Vagina (tissue), 2 donors: ENCODE results near the gene WNT9A. TPM values are rescaled to one million over a fixed set of nuclear protein-coding genes. Genes with fewer than 3 reads are reported as not detected.

Source experiments
- DNase-seq, 2 donors: peaks; one replicate each; pipeline ENCODE4 v3.0.0-alpha.2; 2017; ENCODE audit errors: extremely low spot score in 2 of 2
- H3K27ac ChIP-seq: fragments of 200-600 bp; sonication (generic); one replicate; pipeline ENCODE4 v1.5.1; 2019
- H3K27me3 ChIP-seq: fragments of 200-600 bp; sonication (generic); one replicate; pipeline ENCODE4 v1.5.1; 2019
- H3K36me3 ChIP-seq, 2 donors: fragments of 200-600 bp; sonication (generic); one replicate each; pipeline ENCODE4 v1.5.1; 2017 to 2019
- H3K4me1 ChIP-seq: fragments of 200-600 bp; sonication (generic); one replicate; pipeline ENCODE4 v1.5.1; 2019
- H3K4me3 ChIP-seq, 2 donors: fragments of 200-600 bp; sonication (generic); 1 replicate in 1 of 2; 2 replicates in 1 of 2; pipeline ENCODE4 v1.5.1; 2016 to 2019
- H3K9me3 ChIP-seq: fragments of 200-600 bp; sonication (generic); one replicate; pipeline ENCODE4 v1.5.1; 2019
- CTCF ChIP-seq, 3 experiments: fragments of 450-650 bp in 2 of 3; fragments of 200-600 bp in 1 of 3; sonication (generic) in 1 of 3; IDR thresholded peaks; one replicate each; pipeline ENCODE4 v1.5.1; 2017 to 2019; ENCODE audit warnings: antibody characterized with exemption in 3 of 3, mild to moderate bottlenecking in 2 of 3, moderate library complexity in 2 of 3
- POLR2A ChIP-seq, 2 donors: fragments of 450-650 bp; IDR thresholded peaks; one replicate each; pipeline ENCODE4 v1.6.1; 2017; ENCODE audit warnings: antibody characterized with exemption in 2 of 2, mild to moderate bottlenecking in 2 of 2, moderate library complexity in 2 of 2
- POLR2AphosphoS5 ChIP-seq, 2 donors: sonication (generic); formaldehyde crosslinking; IDR thresholded peaks; one replicate each; pipeline ENCODE4 v1.9.0; 2017; ENCODE audit warnings: antibody characterized with exemption in 2 of 2, mild to moderate bottlenecking in 2 of 2, low read depth in 1 of 2; ENCODE audit not compliant: insufficient read depth in 1 of 2
- intact Hi-C: fragments of 100-400 bp; cut with DNase I; formaldehyde crosslinking; loops from one replicate; pipeline ENCODE4 v1.15.1; 2023
- microRNA-seq: library from miRNA; unstranded; fragments of <30 nt; microRNA quantifications from one replicate; pipeline ENCODE4, GENCODE V29; 2017; ENCODE audit warnings: borderline number of aligned reads, borderline replicate concordance
- small RNA-seq: library from RNA; depleted of rRNA; stranded (forward); fragments of <200 nt; gene quantifications from one replicate; pipeline ENCODE3, GENCODE V24; 2016
- total RNA-seq: library from RNA; depleted of rRNA; stranded (reverse); fragments of >200 nt; gene quantifications from one replicate; pipeline ENCODE4 v1.2.3, GENCODE V29; 2016

WNT9A gene
- total RNA-seq, 1 donor from 2014 or later, result 2.9 TPM

- H3K4me1 ChIP-seq, result no peaks in the 10 kb centered on the region
- intact Hi-C loops, result no loop called here
- no peak for TF ChIP-seq POLR2A (IDR thresholded peaks at IDR 0.05)
- no peak for TF ChIP-seq CTCF (IDR thresholded peaks at IDR 0.05)
- no peak for TF ChIP-seq POLR2AphosphoS5 (IDR thresholded peaks at IDR 0.05; ENCODE audit: insufficient read depth in 1 of 2, low read depth in 1 of 2)
Measured at GRCh38 chr1:227869851-227870305, 77.9 kb downstream of the WNT9A start.

GRCh38 chr1:227869279-227869842, 78.4 kb downstream of the WNT9A start:
- no peaks in the 10 kb centered on the region for H3K27me3 ChIP-seq
- no peak overlapping the region for H3K27ac ChIP-seq
- H3K9me3 ChIP-seq, result no peaks in the 10 kb centered on the region
- DNase-seq, result no peak
- intact Hi-C loops, result no loop called here
- no peak for TF ChIP-seq POLR2AphosphoS5 (IDR thresholded peaks at IDR 0.05; ENCODE audit: insufficient read depth in 1 of 2, low read depth in 1 of 2)
- TF ChIP-seq POLR2A (IDR thresholded peaks at IDR 0.05), result no peak
- no peak for TF ChIP-seq CTCF (IDR thresholded peaks at IDR 0.05)
- no peaks in the 10 kb centered on the region for H3K36me3 ChIP-seq
- no peaks in the 10 kb centered on the region for H3K4me1 ChIP-seq
- H3K4me3 ChIP-seq, result no peak overlapping the region

More at GRCh38 chr1:227869851-227870305, 77.9 kb downstream of the WNT9A start:
- H3K27ac ChIP-seq, result no peak overlapping the region
- no peaks in the 10 kb centered on the region for H3K27me3 ChIP-seq
- no peaks in the 10 kb centered on the region for H3K9me3 ChIP-seq
- no peaks in the 10 kb centered on the region for H3K36me3 ChIP-seq
- no peak overlapping the region for H3K4me3 ChIP-seq
- DNase-seq, result no peak

Small RNA genes lying within 50 kb of the gene (microRNA-seq; reads per million reads assigned to microRNA genes)
- not detected for gene MIR5008

Small RNA genes lying within 50 kb of the gene (small RNA-seq; reads per million reads assigned to genes)
- gene MIR5008 (not detected), gene SEPT14P17 (not detected)

Other genes starting within 250 kb of the WNT9A start
- gene JMJD4, start 212.6 kb downstream of the WNT9A start, total RNA-seq, result 18.2 TPM
- gene SNAP47, start 212.5 kb downstream of the WNT9A start, total RNA-seq, result 28.7 TPM
- gene PRSS38, start 132.3 kb downstream of the WNT9A start, total RNA-seq, result not detected
- not detected for gene WNT3A, start 59.1 kb upstream of the WNT9A start, total RNA-seq
- 295 TPM for gene ARF1, start 134.8 kb upstream of the WNT9A start, total RNA-seq
- 14.7 TPM for gene C1orf35, start 155.4 kb upstream of the WNT9A start, total RNA-seq
- 73.7 TPM for gene MRPL55, start 161.4 kb upstream of the WNT9A start, total RNA-seq
- gene GUK1, start 192.3 kb upstream of the WNT9A start, total RNA-seq, result 299 TPM
- 4.4 TPM for gene GJC2, start 202.0 kb upstream of the WNT9A start, total RNA-seq
- 3.4 TPM for gene IBA57, start 217.9 kb upstream of the WNT9A start, total RNA-seq